HFF-Myc (cell line): Measurements from ENCODE around the gene DDX31.

Source experiments
- DNase-seq: peaks from one replicate; pipeline ENCODE4 v3.0.0-alpha.2; 2011; ENCODE audit warnings: low read depth; ENCODE audit errors: extremely low read depth
- H3K4me3 ChIP-seq: replicated peaks from 2 replicates; pipeline ENCODE4 v1.5.1; 2011; ENCODE audit warnings: low read depth, mild to moderate bottlenecking, control low read depth, low read length
- TF ChIP-seq, protein P1 (sequence below): IDR thresholded peaks from 2 replicates; pipeline ENCODE4 v1.5.1; 2012; ENCODE audit warnings: mild to moderate bottlenecking, low read depth, low read length, control low read depth; ENCODE audit errors: missing control alignments

The DDX31 gene

DNA sequence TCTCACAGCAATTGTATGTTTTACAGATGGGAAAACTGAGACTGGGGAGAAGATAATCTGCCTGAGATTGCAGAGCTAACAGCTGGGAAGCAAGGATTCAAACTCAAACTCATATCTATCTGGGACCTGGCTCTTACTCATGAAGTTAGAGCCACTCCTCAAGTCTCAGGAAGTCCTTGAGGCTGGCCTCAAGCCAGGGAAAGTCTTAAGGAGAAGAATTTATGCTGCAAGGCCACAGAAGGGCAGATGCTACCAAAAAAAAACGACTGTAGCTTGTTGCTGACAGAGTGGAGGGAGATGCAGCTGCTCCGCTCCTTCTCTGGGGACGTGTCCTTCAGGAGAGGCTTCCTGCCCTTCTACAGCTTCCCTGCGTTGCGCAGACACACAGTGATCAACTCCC, 47.6 kb downstream of the DDX31 start:
- DNase-seq = peak; percentile 10
- TF ChIP-seq, protein P1, sequence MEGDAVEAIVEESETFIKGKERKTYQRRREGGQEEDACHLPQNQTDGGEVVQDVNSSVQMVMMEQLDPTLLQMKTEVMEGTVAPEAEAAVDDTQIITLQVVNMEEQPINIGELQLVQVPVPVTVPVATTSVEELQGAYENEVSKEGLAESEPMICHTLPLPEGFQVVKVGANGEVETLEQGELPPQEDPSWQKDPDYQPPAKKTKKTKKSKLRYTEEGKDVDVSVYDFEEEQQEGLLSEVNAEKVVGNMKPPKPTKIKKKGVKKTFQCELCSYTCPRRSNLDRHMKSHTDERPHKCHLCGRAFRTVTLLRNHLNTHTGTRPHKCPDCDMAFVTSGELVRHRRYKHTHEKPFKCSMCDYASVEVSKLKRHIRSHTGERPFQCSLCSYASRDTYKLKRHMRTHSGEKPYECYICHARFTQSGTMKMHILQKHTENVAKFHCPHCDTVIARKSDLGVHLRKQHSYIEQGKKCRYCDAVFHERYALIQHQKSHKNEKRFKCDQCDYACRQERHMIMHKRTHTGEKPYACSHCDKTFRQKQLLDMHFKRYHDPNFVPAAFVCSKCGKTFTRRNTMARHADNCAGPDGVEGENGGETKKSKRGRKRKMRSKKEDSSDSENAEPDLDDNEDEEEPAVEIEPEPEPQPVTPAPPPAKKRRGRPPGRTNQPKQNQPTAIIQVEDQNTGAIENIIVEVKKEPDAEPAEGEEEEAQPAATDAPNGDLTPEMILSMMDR = no peak

DNA sequence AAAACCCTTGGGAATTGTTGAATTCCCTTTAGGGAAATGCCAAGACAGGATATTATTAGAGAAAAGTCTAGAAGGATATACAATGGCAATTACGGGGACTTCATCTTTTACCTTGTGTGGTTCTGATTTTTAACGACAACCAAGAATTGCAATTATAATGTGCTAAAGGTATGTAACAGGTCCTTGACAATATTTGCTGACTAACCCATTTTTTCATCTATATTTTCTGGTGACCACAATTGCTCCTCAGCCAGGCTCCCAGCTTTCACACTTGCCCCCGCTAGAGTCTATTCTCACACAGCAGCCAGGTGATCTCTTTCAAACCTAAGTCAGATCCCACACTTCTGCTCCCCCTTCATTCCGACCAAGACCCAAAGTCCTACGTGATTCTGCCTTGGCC, 53.1 kb downstream of the DDX31 start:
- no peak overlapping the region for H3K4me3 ChIP-seq
- DNase-seq = no peak
- TF ChIP-seq, protein P1 = no peak

More for the DNA sequence above, 47.6 kb downstream of the DDX31 start:
- H3K4me3 ChIP-seq = no peak overlapping the region

DNA sequence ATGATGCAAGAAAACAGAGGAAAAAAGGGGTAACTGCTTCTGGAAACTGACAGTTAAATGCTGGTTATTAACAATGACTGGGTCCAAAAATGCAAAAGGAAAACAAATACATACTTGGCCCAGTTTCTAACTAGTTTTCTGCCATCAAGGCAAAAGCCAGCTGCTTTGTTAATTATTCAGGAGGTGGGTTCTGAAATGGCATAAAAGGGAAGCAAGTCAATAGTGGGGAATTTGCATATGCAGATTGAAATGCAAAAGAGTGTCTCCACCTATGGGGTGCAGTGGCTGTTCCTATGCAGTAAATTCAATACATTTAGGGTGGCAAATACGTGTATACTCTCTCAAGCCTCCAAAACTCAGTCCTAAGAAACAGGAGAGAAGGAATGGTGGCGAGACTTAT, 54.0 kb downstream of the DDX31 start:
- TF ChIP-seq, protein P1 = no peak
- no peak for DNase-seq
- H3K4me3 ChIP-seq = no peak overlapping the region

DNA sequence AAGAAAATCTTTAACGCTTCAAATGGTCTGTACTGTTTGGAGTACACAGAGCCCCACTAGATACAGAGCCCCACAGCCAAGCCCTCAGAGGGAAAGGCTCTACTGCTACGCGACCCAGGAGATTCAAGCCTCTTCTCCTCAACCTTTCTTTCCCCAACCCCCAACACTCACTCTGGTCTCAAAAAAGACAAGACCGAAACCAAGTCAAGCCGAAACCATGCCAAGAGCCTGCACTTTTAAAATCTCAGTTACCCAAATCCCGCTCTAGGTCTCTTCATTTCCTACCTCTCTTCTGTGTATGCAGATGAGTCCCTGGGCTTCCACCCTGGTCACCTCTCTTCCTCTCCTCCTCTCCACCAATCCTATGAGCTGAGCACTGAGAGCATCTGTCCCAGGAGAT, 55.5 kb downstream of the DDX31 start:
- no peak for DNase-seq
- TF ChIP-seq, protein P1 = no peak

DNA sequence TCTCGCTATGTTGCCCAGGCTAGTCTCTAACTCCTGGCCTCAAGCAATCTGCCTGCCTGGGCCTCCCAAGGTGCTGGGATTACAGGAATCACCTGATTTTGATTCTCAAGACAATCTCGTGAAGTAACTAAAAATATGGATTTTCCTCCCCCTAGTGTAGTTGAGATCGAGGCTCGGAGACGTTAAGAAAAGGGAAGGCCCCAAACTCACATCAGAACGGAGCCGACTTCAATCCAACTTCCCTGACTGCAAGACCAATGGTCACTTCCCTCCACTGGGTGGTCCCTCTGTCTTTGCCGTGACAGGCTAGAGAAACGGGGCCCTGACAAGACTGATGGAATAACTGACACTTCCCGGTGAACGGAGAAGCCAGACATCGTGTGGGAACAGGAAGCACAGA, 59.1 kb downstream of the DDX31 start:
- H3K4me3 ChIP-seq = no peak overlapping the region
- TF ChIP-seq, protein P1 = no peak
- DNase-seq = no peak

More for the DNA sequence above, 55.5 kb downstream of the DDX31 start:
- H3K4me3 ChIP-seq = no peak overlapping the region

DNA sequence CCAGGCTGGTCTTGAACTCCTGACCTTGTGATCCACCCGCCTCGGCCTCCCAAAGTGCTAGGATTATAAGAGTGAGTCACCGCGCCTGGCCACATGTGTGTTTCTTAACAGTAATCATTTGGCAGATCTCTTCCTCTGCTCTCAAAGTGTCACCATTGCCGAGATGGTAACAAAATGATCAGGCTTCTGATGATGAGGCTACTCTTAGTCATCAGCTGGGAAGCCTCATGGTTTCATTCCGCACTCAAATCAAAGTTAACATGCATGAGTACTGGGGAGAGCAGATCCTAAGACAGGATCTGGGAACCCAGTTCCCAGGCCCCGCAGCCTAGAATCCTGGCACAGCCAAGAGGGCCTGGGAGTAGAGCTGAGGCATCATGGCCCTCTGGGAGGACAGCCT, 60.0 kb downstream of the DDX31 start:
- TF ChIP-seq, protein P1 = no peak
- DNase-seq = peak; percentile 82
- H3K4me3 ChIP-seq = no peak overlapping the region

DNA sequence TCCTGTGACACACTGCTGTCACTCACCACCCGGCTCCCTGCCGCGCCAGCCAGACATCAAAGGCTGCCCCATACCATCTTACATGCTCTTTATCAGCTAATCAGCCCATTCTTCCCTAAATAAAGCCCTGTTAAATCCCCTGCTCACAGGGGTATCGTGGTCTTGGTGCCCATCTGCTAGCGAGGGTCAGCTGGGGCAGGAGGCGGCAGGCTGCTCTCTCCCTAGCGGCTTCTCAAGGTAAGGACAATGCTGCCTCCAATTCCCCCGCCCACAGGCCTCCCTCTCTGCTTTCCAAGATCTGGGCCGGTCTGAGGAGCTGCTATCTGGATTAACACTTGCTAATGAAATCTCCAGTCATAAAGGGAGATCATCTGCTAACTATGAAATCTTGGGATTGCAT, 60.6 kb downstream of the DDX31 start:
- TF ChIP-seq, protein P1 = no peak
- DNase-seq = no peak
- H3K4me3 ChIP-seq = no peak overlapping the region
